Calu3 (cell line): ENCODE results near the gene SPEF1. TPM values are rescaled to one million over a fixed set of nuclear protein-coding genes. Genes with fewer than 3 reads are reported as not detected.
A peak's percentile ranks its signal among the peaks of the same experiment; 100 is the strongest.

Experiments
- BruUV-seq: library from RNA; stranded (reverse); fragments of 400-500 nt; replicated peaks from 2 replicates; lab custom pipeline; 2021; lab: Mats Ljungman, UMichigan
- CTCF ChIA-PET: fragments of 300-600 bp; sonication (Branson Sonifier 250); formaldehyde crosslinking; loops from one replicate; lab custom pipeline; 2022; ENCODE audit warnings: antibody characterized with exemption; lab: Charles Lee
- DNase-seq: peaks from one replicate; pipeline ENCODE4 v3.0.0; 2022
- H3K27ac Mint-ChIP-seq: one replicate; pipeline ENCODE4 v1.8.0; 2022; ENCODE audit warnings: mixed read lengths; ENCODE audit not compliant: unreplicated experiment
- H3K27me3 Mint-ChIP-seq: one replicate; pipeline ENCODE4 v1.8.0; 2022; ENCODE audit warnings: mixed read lengths; ENCODE audit not compliant: unreplicated experiment
- H3K36me3 Mint-ChIP-seq: one replicate; pipeline ENCODE4 v1.8.0; 2022; ENCODE audit warnings: mild to moderate bottlenecking, moderate library complexity, mixed read lengths; ENCODE audit not compliant: insufficient read depth, unreplicated experiment
- H3K4me1 Mint-ChIP-seq: one replicate; pipeline ENCODE4 v1.8.0; 2022; ENCODE audit warnings: mild to moderate bottlenecking, low read depth, mixed read lengths; ENCODE audit not compliant: unreplicated experiment
- H3K4me3 Mint-ChIP-seq: one replicate; pipeline ENCODE4 v1.8.0; 2022; ENCODE audit warnings: mild to moderate bottlenecking, low read depth, moderate library complexity, mixed read lengths; ENCODE audit not compliant: unreplicated experiment
- H3K9me3 Mint-ChIP-seq: one replicate; pipeline ENCODE4 v1.8.0; 2022; ENCODE audit warnings: low read depth, mixed read lengths; ENCODE audit not compliant: unreplicated experiment
- intact Hi-C: fragments of 100-400 bp; cut with micrococcal nuclease; formaldehyde crosslinking; loops from one replicate; pipeline ENCODE4 v1.10.0; 2022; ENCODE audit not compliant: unreplicated experiment
- total RNA-seq: library from RNA; stranded (reverse); gene quantifications from 2 replicates; pipeline ENCODE4 v1.2.3, GENCODE V29; 2022
- TF ChIP-seq, protein P1 (sequence below): fragments of 200-600 bp; IDR thresholded peaks from one replicate; pipeline ENCODE4 v1.8.0; 2022; ENCODE audit warnings: antibody characterized with exemption; ENCODE audit not compliant: unreplicated experiment

SPEF1 gene
- total RNA-seq, 1 experiment from 2014 or later = 0.28 TPM

DNA sequence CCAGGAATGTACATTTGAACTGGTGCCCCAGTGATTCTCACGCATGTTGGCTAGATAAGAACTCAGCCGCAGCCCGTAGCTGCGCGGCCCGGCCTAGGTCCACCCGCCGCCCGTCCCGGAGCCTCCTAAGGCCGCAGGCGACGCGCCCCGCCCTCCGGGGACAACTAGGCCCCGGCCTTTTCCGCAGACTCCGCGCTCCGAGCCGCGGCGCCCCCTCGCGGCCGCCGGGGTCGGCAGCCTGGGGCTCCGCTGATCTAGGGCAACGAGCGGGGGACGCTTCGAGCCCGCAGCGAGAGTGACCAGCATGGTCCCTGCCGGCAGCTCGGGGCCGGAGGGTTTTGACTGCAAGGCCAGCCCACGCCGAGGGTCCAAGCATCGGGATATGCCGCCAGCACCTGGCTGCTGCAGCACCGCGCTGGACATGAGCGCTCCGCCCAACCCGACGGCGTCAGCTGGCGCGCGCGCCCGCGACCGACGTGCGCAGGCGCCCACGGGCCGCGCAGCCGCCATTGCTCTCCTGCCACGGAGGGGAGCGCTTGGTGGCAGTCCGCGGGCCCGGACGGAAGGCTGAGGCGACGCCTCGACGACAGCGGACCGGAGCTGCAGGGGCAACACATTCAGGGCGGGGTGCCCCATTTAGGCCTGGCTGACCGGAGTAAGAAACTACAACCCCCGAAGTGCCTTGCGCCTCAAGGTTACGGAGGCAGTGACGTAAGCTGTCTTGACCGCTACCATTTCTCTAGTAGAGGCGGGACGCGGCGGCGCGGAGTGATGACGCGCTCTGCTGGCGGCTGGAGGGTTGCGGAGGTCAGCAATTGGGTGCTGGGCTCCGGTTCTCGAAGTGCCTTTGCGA is 39.0 kb upstream of the SPEF1 start, which contains the start of gene AP5S1:
AP5S1 (plus strand) TSS at position 500 of the 853 bp plus-strand sequence. CDS start 1,571 bp downstream, outside the sequence.
- Mint-ChIP-seq H3K4me1 (peaks cover 14% of the 10 kb centered on the region), H3K9me3 (no peaks in the 10 kb centered on the region), H3K27ac (peak within 1 kb of the TSS; percentile 92), H3K36me3 (peaks cover 26% of the 10 kb centered on the region), H3K27me3 (no peaks in the 10 kb centered on the region), H3K4me3 (peak within 1 kb of the TSS; percentile 81)
- intact Hi-C loops = loop anchor here (2.0 kb wide), 1 partner anchor 33 kb away; the partner anchor contains the start of gene CENPB
- DNase-seq = peak; percentile 90
- no TSS peak for BruUV-seq
- TF ChIP-seq, protein P1, sequence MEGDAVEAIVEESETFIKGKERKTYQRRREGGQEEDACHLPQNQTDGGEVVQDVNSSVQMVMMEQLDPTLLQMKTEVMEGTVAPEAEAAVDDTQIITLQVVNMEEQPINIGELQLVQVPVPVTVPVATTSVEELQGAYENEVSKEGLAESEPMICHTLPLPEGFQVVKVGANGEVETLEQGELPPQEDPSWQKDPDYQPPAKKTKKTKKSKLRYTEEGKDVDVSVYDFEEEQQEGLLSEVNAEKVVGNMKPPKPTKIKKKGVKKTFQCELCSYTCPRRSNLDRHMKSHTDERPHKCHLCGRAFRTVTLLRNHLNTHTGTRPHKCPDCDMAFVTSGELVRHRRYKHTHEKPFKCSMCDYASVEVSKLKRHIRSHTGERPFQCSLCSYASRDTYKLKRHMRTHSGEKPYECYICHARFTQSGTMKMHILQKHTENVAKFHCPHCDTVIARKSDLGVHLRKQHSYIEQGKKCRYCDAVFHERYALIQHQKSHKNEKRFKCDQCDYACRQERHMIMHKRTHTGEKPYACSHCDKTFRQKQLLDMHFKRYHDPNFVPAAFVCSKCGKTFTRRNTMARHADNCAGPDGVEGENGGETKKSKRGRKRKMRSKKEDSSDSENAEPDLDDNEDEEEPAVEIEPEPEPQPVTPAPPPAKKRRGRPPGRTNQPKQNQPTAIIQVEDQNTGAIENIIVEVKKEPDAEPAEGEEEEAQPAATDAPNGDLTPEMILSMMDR = peak; percentile 77
- CTCF ChIA-PET = interaction anchor here (0.6 to 4.0 kb wide), 4 partner anchors 34 to 53 kb away, joined by 3 to 25 read pairs (median 4); partner anchors contain the start of genes ADISSP, CENPB and SPEF1

DNA sequence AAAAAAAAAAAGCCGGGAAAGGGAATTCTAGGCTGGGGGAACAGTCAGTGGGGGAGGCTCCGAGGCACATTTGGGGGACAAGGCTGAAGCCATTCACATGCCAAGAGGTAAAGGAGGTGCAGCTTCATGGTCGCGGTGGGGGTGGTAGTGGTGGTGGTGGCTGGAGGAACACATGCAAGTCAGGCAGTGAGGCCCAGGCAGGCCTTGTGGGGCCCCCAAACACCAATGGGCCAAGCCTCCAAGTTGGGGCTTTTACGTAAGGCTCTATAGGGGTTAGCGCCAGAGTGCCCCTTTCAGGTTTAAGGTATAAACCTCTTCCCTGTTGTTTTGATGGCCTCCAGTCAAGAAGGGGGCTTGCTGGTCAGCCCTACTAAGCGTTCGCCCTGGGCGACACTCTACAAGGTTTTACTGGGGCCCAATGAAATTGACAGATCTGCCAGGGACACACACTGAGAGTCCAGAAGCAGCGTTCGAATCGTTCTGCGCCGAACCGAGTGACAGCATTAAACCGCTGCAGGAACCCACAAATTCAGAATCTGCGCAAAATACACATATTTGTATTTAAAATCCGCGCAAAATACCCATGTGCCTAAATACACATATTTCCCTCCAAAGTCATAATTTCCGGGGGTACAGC is 38.3 kb upstream of the SPEF1 start:
- CTCF ChIA-PET = interaction anchor here (0.6 to 4.0 kb wide), 3 partner anchors 33 to 51 kb away, joined by 3 to 25 read pairs (median 5); partner anchors contain the start of genes CENPB and SPEF1
- DNase-seq = no peak
- H3K4me3 Mint-ChIP-seq = peak overlapping the region; percentile 81
- H3K9me3 Mint-ChIP-seq = no peaks in the 10 kb centered on the region
- intact Hi-C loops = loop anchor here (2.0 kb wide), 1 partner anchor 33 kb away; the partner anchor contains the start of gene CENPB
- H3K27ac Mint-ChIP-seq = peak overlapping the region; percentile 92
- peaks cover 21% of the 10 kb centered on the region for H3K36me3 Mint-ChIP-seq
- BruUV-seq = no TSS peak
- H3K27me3 Mint-ChIP-seq = no peaks in the 10 kb centered on the region
- TF ChIP-seq, protein P1 = no peak
- H3K4me1 Mint-ChIP-seq = peaks cover 14% of the 10 kb centered on the region

DNA sequence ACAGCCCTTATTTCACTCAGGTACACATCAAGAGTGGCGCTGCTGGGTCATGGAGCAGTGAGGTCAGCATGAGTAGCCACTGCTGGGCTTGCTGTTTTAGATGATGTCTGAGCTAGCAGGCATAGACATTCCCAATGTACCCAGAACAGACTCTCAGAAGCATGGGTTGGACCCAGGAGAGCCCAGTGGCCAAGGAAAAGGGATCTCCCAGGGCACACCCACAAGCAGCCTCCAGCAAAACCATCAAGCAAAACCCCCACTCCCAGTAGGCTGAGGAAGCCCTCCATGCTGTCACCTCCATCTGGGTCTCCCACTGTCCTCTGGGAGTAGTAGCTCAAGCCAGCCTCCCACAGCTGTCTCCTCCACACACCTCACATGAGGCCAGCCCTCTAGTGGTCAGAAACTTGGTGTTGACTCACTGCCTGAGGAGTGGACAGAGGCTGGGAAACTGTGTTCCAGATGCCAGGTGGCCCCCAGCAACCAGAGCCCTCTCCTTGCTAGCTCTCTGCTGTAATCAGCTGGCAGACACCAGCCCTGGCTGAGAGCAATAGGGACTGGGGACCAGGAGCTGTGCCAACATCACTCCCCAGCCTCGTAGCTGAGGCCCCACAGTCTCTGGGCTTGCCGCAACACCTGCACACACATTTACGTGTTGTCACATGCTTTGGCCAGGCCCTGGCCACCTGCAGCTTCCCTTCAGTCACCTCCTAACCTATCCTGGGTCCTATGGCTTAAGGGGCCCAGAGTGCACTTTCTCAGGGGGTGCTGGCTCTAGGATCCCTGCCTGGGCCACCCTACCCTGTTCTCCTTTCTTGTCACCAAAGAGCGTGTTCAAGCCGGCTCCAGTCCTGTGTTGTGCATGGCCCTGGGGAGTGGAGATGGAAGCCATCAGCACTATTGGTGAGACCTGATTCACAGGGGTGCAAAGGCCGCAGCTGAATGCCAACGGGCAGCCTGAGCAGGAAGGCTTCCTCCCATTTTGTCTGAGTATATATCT is 37.2 kb upstream of the SPEF1 start:
- intact Hi-C loops = no loop called here
- Mint-ChIP-seq H3K27ac (no peak overlapping the region), H3K27me3 (no peaks in the 10 kb centered on the region), H3K36me3 (peaks cover 19% of the 10 kb centered on the region), H3K4me1 (peaks cover 17% of the 10 kb centered on the region), H3K9me3 (no peaks in the 10 kb centered on the region), H3K4me3 (no peak overlapping the region)
- CTCF ChIA-PET = interaction anchor here (0.6 to 4.0 kb wide), 4 partner anchors 32 to 102 kb away, joined by 3 to 25 read pairs (median 6); partner anchors contain the start of genes ADISSP and CENPB
- TF ChIP-seq, protein P1 = peak; percentile 55
- peak; percentile 74 for DNase-seq
- BruUV-seq = no TSS peak
